Liver (tissue), 9 donors: ENCODE measurements around the gene ABL1. TPM values are rescaled to one million over a fixed set of nuclear protein-coding genes. Genes with fewer than 3 reads are reported as not detected.

Experiments used
- DNase-seq: peaks from one replicate; pipeline ENCODE4 v3.0.0-alpha.2; 2017; ENCODE audit warnings: low spot score
- H3K27ac ChIP-seq, 2 donors: one replicate each; pipeline ENCODE4 v1.7.0; 2013; ENCODE audit warnings: inconsistent platforms in 2 of 2, low read length in 2 of 2, control low read depth in 1 of 2, low read depth in 1 of 2, mild to moderate bottlenecking in 1 of 2
- H3K27me3 ChIP-seq, 4 donors: one replicate each; pipeline versions ENCODE4 v1.6.1 to v1.7.0; 2013; ENCODE audit warnings: low read length in 3 of 4, inconsistent platforms in 1 of 4, mild to moderate bottlenecking in 1 of 4, moderate library complexity in 1 of 4; ENCODE audit not compliant: control insufficient read depth in 4 of 4, insufficient read depth in 4 of 4
- H3K36me3 ChIP-seq, 4 donors: one replicate each; pipeline versions ENCODE4 v1.6.1 to v1.7.0; 2013; ENCODE audit warnings: low read length in 3 of 4, mild to moderate bottlenecking in 3 of 4, low read depth in 1 of 4, moderate library complexity in 1 of 4; ENCODE audit not compliant: control insufficient read depth in 4 of 4, insufficient read depth in 3 of 4
- H3K4me1 ChIP-seq, 4 donors: one replicate each; pipeline versions ENCODE4 v1.6.1 to v1.7.0; 2013; ENCODE audit warnings: low read length in 3 of 4, mild to moderate bottlenecking in 3 of 4, moderate library complexity in 1 of 4; ENCODE audit not compliant: control insufficient read depth in 4 of 4, insufficient read depth in 4 of 4
- H3K4me3 ChIP-seq, 3 donors: one replicate each; pipeline versions ENCODE4 v1.6.1 to v1.7.0; 2013; ENCODE audit warnings: low read length in 3 of 3, control low read depth in 1 of 3, low read depth in 1 of 3, mild to moderate bottlenecking in 1 of 3
- H3K9ac ChIP-seq, 2 donors: one replicate each; pipeline ENCODE4 v1.7.0; 2013; ENCODE audit warnings: low read length in 2 of 2, mild to moderate bottlenecking in 2 of 2, moderate library complexity in 2 of 2, control low read depth in 1 of 2, low read depth in 1 of 2
- H3K9me3 ChIP-seq, 4 donors: one replicate each; pipeline versions ENCODE4 v1.6.1 to v1.7.0; 2013; ENCODE audit warnings: low read length in 3 of 4; ENCODE audit not compliant: control insufficient read depth in 4 of 4
- EGR1 ChIP-seq, 2 donors: IDR thresholded peaks; 2 replicates each; pipeline ENCODE4 v1.6.1; 2016 to 2018; ENCODE audit warnings: antibody characterized with exemption in 2 of 2, low read depth in 2 of 2
- FOXA1 ChIP-seq: IDR thresholded peaks from 2 replicates; pipeline ENCODE4 v1.6.1; 2016; ENCODE audit warnings: antibody characterized with exemption
- FOXA2 ChIP-seq: IDR thresholded peaks from 2 replicates; pipeline ENCODE4 v1.6.1; 2016; ENCODE audit warnings: antibody characterized with exemption
- GABPA ChIP-seq, 2 donors: IDR thresholded peaks in 1 of 2; conservative IDR thresholded peaks in 1 of 2; 2 replicates each; pipeline ENCODE4 v1.6.1; 2016; ENCODE audit warnings: antibody characterized with exemption in 2 of 2, mild to moderate bottlenecking in 1 of 2, moderate library complexity in 1 of 2
- HNF4A ChIP-seq, 2 donors: conservative IDR thresholded peaks; 2 replicates each; pipeline ENCODE4 v1.6.1; 2016; ENCODE audit warnings: antibody characterized with exemption in 2 of 2, mild to moderate bottlenecking in 2 of 2
- HNF4G ChIP-seq: IDR thresholded peaks from 2 replicates; pipeline ENCODE4 v1.6.1; 2016; ENCODE audit warnings: antibody characterized with exemption
- JUND ChIP-seq, 2 donors: IDR thresholded peaks; 2 replicates each; pipeline ENCODE4 v1.6.1; 2016; ENCODE audit warnings: antibody characterized with exemption in 2 of 2
- NR2F2 ChIP-seq: IDR thresholded peaks from 2 replicates; pipeline ENCODE4 v1.6.1; 2016; ENCODE audit warnings: antibody characterized with exemption
- RAD21 ChIP-seq, 2 donors: IDR thresholded peaks; 2 replicates each; pipeline ENCODE4 v1.6.1; 2016; ENCODE audit warnings: antibody characterized with exemption in 2 of 2, mild to moderate bottlenecking in 2 of 2
- RXRA ChIP-seq, 2 donors: IDR thresholded peaks; 2 replicates each; pipeline ENCODE4 v1.6.1; 2017 to 2018; ENCODE audit warnings: antibody characterized with exemption in 2 of 2, mild to moderate bottlenecking in 1 of 2
- TAF1 ChIP-seq: conservative IDR thresholded peaks from 2 replicates; pipeline ENCODE4 v1.6.1; 2016; ENCODE audit warnings: antibody characterized with exemption, mild to moderate bottlenecking
- YY1 ChIP-seq: IDR thresholded peaks from 2 replicates; pipeline ENCODE4 v1.6.1; 2016; ENCODE audit warnings: antibody characterized with exemption, mild to moderate bottlenecking
- polyA plus RNA-seq, 2 donors: library from polyadenylated mRNA; stranded (reverse) in 1 of 2; unstranded in 1 of 2; fragments of 200-250 nt in 1 of 2; fragments of >200 nt in 1 of 2; fragmentation: Nextera tagmentation in 1 of 2; extraction: Ambion mirVana in 1 of 2; gene quantifications; one replicate each; pipeline versions ENCODE4 v1.2.1 to v1.2.3, GENCODE V29; 2013 to 2015
- total RNA-seq, 2 donors: library from RNA; depleted of rRNA; stranded (reverse); fragments of >200 nt; gene quantifications; one replicate each; pipeline ENCODE4 v1.2.3, GENCODE V29; 2014
- TF ChIP-seq, protein P1 (sequence below): IDR thresholded peaks from 2 replicates; pipeline ENCODE4 v1.6.1; 2016; ENCODE audit warnings: antibody characterized with exemption
- TF ChIP-seq, protein P2 (sequence below): IDR thresholded peaks from 2 replicates; pipeline ENCODE4 v1.6.1; 2016; ENCODE audit warnings: antibody characterized with exemption
- TF ChIP-seq, protein P3 (sequence below): fragments of 150-350 bp; IDR thresholded peaks from 2 replicates; pipeline ENCODE4 v1.5.1; 2017; ENCODE audit warnings: improper control_type of control experiment, low read depth, low read length; ENCODE audit not compliant: missing input control
- TF ChIP-seq, protein P4 (sequence below): IDR thresholded peaks from 2 replicates; pipeline ENCODE4 v1.6.1; 2016; ENCODE audit warnings: antibody characterized with exemption
- TF ChIP-seq, protein P5 (sequence below): IDR thresholded peaks from 2 replicates; pipeline ENCODE4 v1.6.1; 2016; ENCODE audit warnings: antibody characterized with exemption, mild to moderate bottlenecking
- donor health status: healthy.
- donor health status: healthy.
- donor health status: healthy.
- donor health status: healthy.
- donor health status: healthy.

The ABL1 gene
- total and polyA plus RNA-seq, 4 donors = 4.2 to 14.2 (median 10.9) TPM

DNA sequence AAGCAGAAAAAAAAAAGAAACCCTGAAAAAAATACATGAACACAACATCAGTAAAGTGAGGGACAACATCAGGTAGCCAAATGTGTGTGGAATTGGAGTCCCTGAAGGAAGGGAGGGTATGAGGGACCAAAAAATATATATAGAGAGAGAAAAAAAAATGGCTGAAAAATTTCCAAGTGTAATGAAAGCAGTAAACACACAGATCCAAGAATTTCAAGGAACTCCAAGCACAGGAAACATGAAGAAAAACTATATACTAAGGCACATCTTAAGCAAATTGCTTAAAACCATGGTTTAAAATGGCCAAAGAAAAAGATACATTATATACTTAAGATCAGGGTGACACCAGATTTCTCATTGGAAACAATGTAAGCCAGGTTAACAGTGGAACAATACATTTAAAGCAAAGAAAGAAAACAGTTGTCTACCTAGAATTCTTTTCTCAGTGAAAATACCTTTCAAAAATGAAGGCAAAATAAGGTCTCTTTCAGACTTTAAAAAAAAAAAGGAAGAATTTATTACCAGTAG is 24.4 kb upstream of the ABL1 start:
- H3K9me3 ChIP-seq = no peaks in the 10 kb centered on the region
- H3K4me1 ChIP-seq = no peaks in the 10 kb centered on the region
- DNase-seq = no peak
- TF ChIP-seq HNF4A (conservative IDR thresholded peaks at IDR 0.05) (no peak), JUND (IDR thresholded peaks at IDR 0.05) (no peak), TAF1 (no peak), NR2F2 (no peak), RXRA (IDR thresholded peaks at IDR 0.05) (no peak), RAD21 (IDR thresholded peaks at IDR 0.05) (no peak), HNF4G (no peak), FOXA1 (no peak), GABPA (IDR thresholded peaks at IDR 0.05 in 1 of 2, conservative IDR thresholded peaks at IDR 0.05 in 1 of 2) (no peak), FOXA2 (no peak), YY1 (no peak), EGR1 (IDR thresholded peaks at IDR 0.05; ENCODE audit: low read depth in 2 of 2) (no peak)
- TF ChIP-seq, protein P1, sequence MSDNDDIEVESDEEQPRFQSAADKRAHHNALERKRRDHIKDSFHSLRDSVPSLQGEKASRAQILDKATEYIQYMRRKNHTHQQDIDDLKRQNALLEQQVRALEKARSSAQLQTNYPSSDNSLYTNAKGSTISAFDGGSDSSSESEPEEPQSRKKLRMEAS = no peak
- TF ChIP-seq, protein P2, sequence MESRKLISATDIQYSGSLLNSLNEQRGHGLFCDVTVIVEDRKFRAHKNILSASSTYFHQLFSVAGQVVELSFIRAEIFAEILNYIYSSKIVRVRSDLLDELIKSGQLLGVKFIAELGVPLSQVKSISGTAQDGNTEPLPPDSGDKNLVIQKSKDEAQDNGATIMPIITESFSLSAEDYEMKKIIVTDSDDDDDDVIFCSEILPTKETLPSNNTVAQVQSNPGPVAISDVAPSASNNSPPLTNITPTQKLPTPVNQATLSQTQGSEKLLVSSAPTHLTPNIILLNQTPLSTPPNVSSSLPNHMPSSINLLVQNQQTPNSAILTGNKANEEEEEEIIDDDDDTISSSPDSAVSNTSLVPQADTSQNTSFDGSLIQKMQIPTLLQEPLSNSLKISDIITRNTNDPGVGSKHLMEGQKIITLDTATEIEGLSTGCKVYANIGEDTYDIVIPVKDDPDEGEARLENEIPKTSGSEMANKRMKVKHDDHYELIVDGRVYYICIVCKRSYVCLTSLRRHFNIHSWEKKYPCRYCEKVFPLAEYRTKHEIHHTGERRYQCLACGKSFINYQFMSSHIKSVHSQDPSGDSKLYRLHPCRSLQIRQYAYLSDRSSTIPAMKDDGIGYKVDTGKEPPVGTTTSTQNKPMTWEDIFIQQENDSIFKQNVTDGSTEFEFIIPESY = no peak
- TF ChIP-seq, protein P3, sequence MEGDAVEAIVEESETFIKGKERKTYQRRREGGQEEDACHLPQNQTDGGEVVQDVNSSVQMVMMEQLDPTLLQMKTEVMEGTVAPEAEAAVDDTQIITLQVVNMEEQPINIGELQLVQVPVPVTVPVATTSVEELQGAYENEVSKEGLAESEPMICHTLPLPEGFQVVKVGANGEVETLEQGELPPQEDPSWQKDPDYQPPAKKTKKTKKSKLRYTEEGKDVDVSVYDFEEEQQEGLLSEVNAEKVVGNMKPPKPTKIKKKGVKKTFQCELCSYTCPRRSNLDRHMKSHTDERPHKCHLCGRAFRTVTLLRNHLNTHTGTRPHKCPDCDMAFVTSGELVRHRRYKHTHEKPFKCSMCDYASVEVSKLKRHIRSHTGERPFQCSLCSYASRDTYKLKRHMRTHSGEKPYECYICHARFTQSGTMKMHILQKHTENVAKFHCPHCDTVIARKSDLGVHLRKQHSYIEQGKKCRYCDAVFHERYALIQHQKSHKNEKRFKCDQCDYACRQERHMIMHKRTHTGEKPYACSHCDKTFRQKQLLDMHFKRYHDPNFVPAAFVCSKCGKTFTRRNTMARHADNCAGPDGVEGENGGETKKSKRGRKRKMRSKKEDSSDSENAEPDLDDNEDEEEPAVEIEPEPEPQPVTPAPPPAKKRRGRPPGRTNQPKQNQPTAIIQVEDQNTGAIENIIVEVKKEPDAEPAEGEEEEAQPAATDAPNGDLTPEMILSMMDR = no peak
- TF ChIP-seq, protein P4, sequence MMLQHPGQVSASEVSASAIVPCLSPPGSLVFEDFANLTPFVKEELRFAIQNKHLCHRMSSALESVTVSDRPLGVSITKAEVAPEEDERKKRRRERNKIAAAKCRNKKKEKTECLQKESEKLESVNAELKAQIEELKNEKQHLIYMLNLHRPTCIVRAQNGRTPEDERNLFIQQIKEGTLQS = no peak
- TF ChIP-seq, protein P5, sequence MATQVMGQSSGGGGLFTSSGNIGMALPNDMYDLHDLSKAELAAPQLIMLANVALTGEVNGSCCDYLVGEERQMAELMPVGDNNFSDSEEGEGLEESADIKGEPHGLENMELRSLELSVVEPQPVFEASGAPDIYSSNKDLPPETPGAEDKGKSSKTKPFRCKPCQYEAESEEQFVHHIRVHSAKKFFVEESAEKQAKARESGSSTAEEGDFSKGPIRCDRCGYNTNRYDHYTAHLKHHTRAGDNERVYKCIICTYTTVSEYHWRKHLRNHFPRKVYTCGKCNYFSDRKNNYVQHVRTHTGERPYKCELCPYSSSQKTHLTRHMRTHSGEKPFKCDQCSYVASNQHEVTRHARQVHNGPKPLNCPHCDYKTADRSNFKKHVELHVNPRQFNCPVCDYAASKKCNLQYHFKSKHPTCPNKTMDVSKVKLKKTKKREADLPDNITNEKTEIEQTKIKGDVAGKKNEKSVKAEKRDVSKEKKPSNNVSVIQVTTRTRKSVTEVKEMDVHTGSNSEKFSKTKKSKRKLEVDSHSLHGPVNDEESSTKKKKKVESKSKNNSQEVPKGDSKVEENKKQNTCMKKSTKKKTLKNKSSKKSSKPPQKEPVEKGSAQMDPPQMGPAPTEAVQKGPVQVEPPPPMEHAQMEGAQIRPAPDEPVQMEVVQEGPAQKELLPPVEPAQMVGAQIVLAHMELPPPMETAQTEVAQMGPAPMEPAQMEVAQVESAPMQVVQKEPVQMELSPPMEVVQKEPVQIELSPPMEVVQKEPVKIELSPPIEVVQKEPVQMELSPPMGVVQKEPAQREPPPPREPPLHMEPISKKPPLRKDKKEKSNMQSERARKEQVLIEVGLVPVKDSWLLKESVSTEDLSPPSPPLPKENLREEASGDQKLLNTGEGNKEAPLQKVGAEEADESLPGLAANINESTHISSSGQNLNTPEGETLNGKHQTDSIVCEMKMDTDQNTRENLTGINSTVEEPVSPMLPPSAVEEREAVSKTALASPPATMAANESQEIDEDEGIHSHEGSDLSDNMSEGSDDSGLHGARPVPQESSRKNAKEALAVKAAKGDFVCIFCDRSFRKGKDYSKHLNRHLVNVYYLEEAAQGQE = no peak
- no peaks in the 10 kb centered on the region for H3K36me3 ChIP-seq
- H3K9ac ChIP-seq = no peak overlapping the region
- no peaks in the 10 kb centered on the region for H3K27me3 ChIP-seq
- H3K27ac ChIP-seq = no peak overlapping the region
- H3K4me3 ChIP-seq = no peak overlapping the region
